ENCODE results near the gene CDKN2C.

GRCh38 chr1:50972766-50973165 is 2.7 kb downstream of the CDKN2C start:
- TF ChIP-seq, protein P1, sequence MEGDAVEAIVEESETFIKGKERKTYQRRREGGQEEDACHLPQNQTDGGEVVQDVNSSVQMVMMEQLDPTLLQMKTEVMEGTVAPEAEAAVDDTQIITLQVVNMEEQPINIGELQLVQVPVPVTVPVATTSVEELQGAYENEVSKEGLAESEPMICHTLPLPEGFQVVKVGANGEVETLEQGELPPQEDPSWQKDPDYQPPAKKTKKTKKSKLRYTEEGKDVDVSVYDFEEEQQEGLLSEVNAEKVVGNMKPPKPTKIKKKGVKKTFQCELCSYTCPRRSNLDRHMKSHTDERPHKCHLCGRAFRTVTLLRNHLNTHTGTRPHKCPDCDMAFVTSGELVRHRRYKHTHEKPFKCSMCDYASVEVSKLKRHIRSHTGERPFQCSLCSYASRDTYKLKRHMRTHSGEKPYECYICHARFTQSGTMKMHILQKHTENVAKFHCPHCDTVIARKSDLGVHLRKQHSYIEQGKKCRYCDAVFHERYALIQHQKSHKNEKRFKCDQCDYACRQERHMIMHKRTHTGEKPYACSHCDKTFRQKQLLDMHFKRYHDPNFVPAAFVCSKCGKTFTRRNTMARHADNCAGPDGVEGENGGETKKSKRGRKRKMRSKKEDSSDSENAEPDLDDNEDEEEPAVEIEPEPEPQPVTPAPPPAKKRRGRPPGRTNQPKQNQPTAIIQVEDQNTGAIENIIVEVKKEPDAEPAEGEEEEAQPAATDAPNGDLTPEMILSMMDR (conservative IDR thresholded peaks at IDR 0.05 in 1 of 2, IDR thresholded peaks at IDR 0.05 in 1 of 2; ENCODE audit: extremely low read depth in 1 of 2, insufficient read depth in 1 of 2, low read depth in 1 of 2, low read length in 2 of 2), result no peak
- TF ChIP-seq EZH2 (IDR thresholded peaks at IDR 0.05; ENCODE audit: borderline replicate concordance, low read length), result no peak
